ENCODE results near the gene MRPL44.

MRPL44 gene

GRCh38 chr2:223929571-223930102, 27.6 kb upstream of the MRPL44 start:
- Histone ChIP-seq H3K9ac (ENCODE audit: insufficient read length, low read depth) (no peak overlapping the region), H3K27me3 (ENCODE audit: insufficient read depth, insufficient read length) (no peaks in the 10 kb centered on the region), H3K4me1 (ENCODE audit: insufficient read depth, insufficient read length) (peaks cover 5% of the 10 kb centered on the region), H3K9me3 (ENCODE audit: insufficient read depth, low read length) (peaks cover 16% of the 10 kb centered on the region; the same call in 1 of the 2 replicates), H3K4me3 (ENCODE audit: insufficient read length, low read depth) (no peak overlapping the region), H3K36me3 (ENCODE audit: insufficient read depth, insufficient read length, low read length) (no peaks in the 10 kb centered on the region)
- DNase-seq (ENCODE audit: low read depth, low spot score): no peak
- TF ChIP-seq ZNF274 (IDR thresholded peaks at IDR 0.05; ENCODE audit: low read depth, low read length) (no peak), YY1 (IDR thresholded peaks at IDR 0.05; ENCODE audit: insufficient read depth, insufficient read length) (no peak), SUZ12 (IDR thresholded peaks at IDR 0.05; ENCODE audit: extremely low read depth, insufficient read depth, insufficient read length) (no peak)

GRCh38 chr2:223930103-223930976, 26.9 kb upstream of the MRPL44 start:
- no peaks in the 10 kb centered on the region for H3K36me3 ChIP-seq (ENCODE audit: insufficient read depth, insufficient read length, low read length)
- TF ChIP-seq YY1 (IDR thresholded peaks at IDR 0.05; ENCODE audit: insufficient read depth, insufficient read length): no peak
- no peak for TF ChIP-seq ZNF274 (IDR thresholded peaks at IDR 0.05; ENCODE audit: low read depth, low read length)
- TF ChIP-seq SUZ12 (IDR thresholded peaks at IDR 0.05; ENCODE audit: extremely low read depth, insufficient read depth, insufficient read length): no peak
- no peaks in the 10 kb centered on the region for H3K27me3 ChIP-seq (ENCODE audit: insufficient read depth, insufficient read length)
- no peak overlapping the region for H3K9ac ChIP-seq (ENCODE audit: insufficient read length, low read depth)
- peaks cover 16% of the 10 kb centered on the region; the same call in 1 of the 2 replicates for H3K9me3 ChIP-seq (ENCODE audit: insufficient read depth, low read length)
- H3K4me3 ChIP-seq (ENCODE audit: insufficient read length, low read depth): no peak overlapping the region
- DNase-seq (ENCODE audit: low read depth, low spot score): no peak
- H3K4me1 ChIP-seq (ENCODE audit: insufficient read depth, insufficient read length): peaks cover 8% of the 10 kb centered on the region

GRCh38 chr2:223932816-223933800, 24.2 kb upstream of the MRPL44 start:
- Histone ChIP-seq H3K9ac (ENCODE audit: insufficient read length, low read depth) (no peak overlapping the region), H3K36me3 (ENCODE audit: insufficient read depth, insufficient read length, low read length) (no peaks in the 10 kb centered on the region), H3K27me3 (ENCODE audit: insufficient read depth, insufficient read length) (no peaks in the 10 kb centered on the region), H3K9me3 (ENCODE audit: insufficient read depth, low read length) (0 out of 2 replicates have a peak, but pooled peaks cover under 1% of the 10 kb centered on the region), H3K4me1 (ENCODE audit: insufficient read depth, insufficient read length) (peaks cover 8% of the 10 kb centered on the region), H3K4me3 (ENCODE audit: insufficient read length, low read depth) (no peak overlapping the region)
- no peak for TF ChIP-seq YY1 (IDR thresholded peaks at IDR 0.05; ENCODE audit: insufficient read depth, insufficient read length)
- no peak for TF ChIP-seq ZNF274 (IDR thresholded peaks at IDR 0.05; ENCODE audit: low read depth, low read length)
- no peak for TF ChIP-seq SUZ12 (IDR thresholded peaks at IDR 0.05; ENCODE audit: extremely low read depth, insufficient read depth, insufficient read length)
- DNase-seq (ENCODE audit: low read depth, low spot score): no peak

GRCh38 chr2:223934870-223935269, 22.4 kb upstream of the MRPL44 start:
- DNase-seq (ENCODE audit: low read depth, low spot score): no peak
- H3K9ac ChIP-seq (ENCODE audit: insufficient read length, low read depth): no peak overlapping the region
- TF ChIP-seq ZNF274 (IDR thresholded peaks at IDR 0.05; ENCODE audit: low read depth, low read length) (no peak), SUZ12 (IDR thresholded peaks at IDR 0.05; ENCODE audit: extremely low read depth, insufficient read depth, insufficient read length) (no peak), YY1 (IDR thresholded peaks at IDR 0.05; ENCODE audit: insufficient read depth, insufficient read length) (no peak)
- no peak overlapping the region for H3K4me3 ChIP-seq (ENCODE audit: insufficient read length, low read depth)
- H3K36me3 ChIP-seq (ENCODE audit: insufficient read depth, insufficient read length, low read length): no peaks in the 10 kb centered on the region
- no peaks in the 10 kb centered on the region for H3K27me3 ChIP-seq (ENCODE audit: insufficient read depth, insufficient read length)
- no peaks in the 10 kb centered on the region for H3K9me3 ChIP-seq (ENCODE audit: insufficient read depth, low read length)
- peaks cover 8% of the 10 kb centered on the region for H3K4me1 ChIP-seq (ENCODE audit: insufficient read depth, insufficient read length)

- Histone ChIP-seq H3K36me3 (ENCODE audit: insufficient read depth, insufficient read length, low read length) (no peaks in the 10 kb centered on the region), H3K9ac (ENCODE audit: insufficient read length, low read depth) (no peak overlapping the region), H3K9me3 (ENCODE audit: insufficient read depth, low read length) (no peaks in the 10 kb centered on the region), H3K4me3 (ENCODE audit: insufficient read length, low read depth) (no peak overlapping the region), H3K27me3 (ENCODE audit: insufficient read depth, insufficient read length) (no peaks in the 10 kb centered on the region), H3K4me1 (ENCODE audit: insufficient read depth, insufficient read length) (peaks cover 5% of the 10 kb centered on the region)
- DNase-seq (ENCODE audit: low read depth, low spot score): no peak
- no peak for TF ChIP-seq SUZ12 (IDR thresholded peaks at IDR 0.05; ENCODE audit: extremely low read depth, insufficient read depth, insufficient read length)
- no peak for TF ChIP-seq YY1 (IDR thresholded peaks at IDR 0.05; ENCODE audit: insufficient read depth, insufficient read length)
- no peak for TF ChIP-seq ZNF274 (IDR thresholded peaks at IDR 0.05; ENCODE audit: low read depth, low read length)
These were observed 21.7 kb upstream of the MRPL44 start for GRCh38 chr2:223935459-223936125.

- peaks cover 2% of the 10 kb centered on the region for H3K4me1 ChIP-seq (ENCODE audit: insufficient read depth, insufficient read length)
- H3K4me3 ChIP-seq (ENCODE audit: insufficient read length, low read depth): no peak overlapping the region
- no peaks in the 10 kb centered on the region for H3K27me3 ChIP-seq (ENCODE audit: insufficient read depth, insufficient read length)
- DNase-seq (ENCODE audit: low read depth, low spot score): no peak
- H3K9ac ChIP-seq (ENCODE audit: insufficient read length, low read depth): no peak overlapping the region
- H3K9me3 ChIP-seq (ENCODE audit: insufficient read depth, low read length): no peaks in the 10 kb centered on the region
- H3K36me3 ChIP-seq (ENCODE audit: insufficient read depth, insufficient read length, low read length): no peaks in the 10 kb centered on the region
- TF ChIP-seq ZNF274 (IDR thresholded peaks at IDR 0.05; ENCODE audit: low read depth, low read length) (no peak), YY1 (IDR thresholded peaks at IDR 0.05; ENCODE audit: insufficient read depth, insufficient read length) (no peak), SUZ12 (IDR thresholded peaks at IDR 0.05; ENCODE audit: extremely low read depth, insufficient read depth, insufficient read length) (no peak)
These were observed 20.4 kb upstream of the MRPL44 start for GRCh38 chr2:223936862-223937326.
